ENCODE data around the gene PLEKHG2.
A peak's percentile ranks its signal among the peaks of the same experiment; 100 is the strongest.

The PLEKHG2 gene

GRCh38 chr19:39415111-39416046 lies 2.9 kb downstream of the PLEKHG2 start:
- Histone ChIP-seq H3K36me3 (ENCODE audit: control insufficient read depth in 2 of 2, insufficient read depth in 2 of 2, low read length in 2 of 2) (peaks cover 9 to 16% of the 10 kb centered on the region in 2 donors), H3K27ac (ENCODE audit: low read length) (peak overlapping the region; percentile 100), H3K27me3 (ENCODE audit: control insufficient read depth in 1 of 2, insufficient read depth in 2 of 2, low read length in 2 of 2) (no peaks in the 10 kb centered on the region), H3K9ac (ENCODE audit: low read length in 2 of 2) (peak overlapping the region; percentile 68 to 96), H3K4me3 (ENCODE audit: low read length in 2 of 2) (peak overlapping the region; percentile 93 to 96), H3K4me1 (ENCODE audit: control insufficient read depth, insufficient read depth, low read length) (peaks cover 42% of the 10 kb centered on the region), H3K9me3 (ENCODE audit: control insufficient read depth in 2 of 2, low read length in 2 of 2) (no peaks in the 10 kb centered on the region)

GRCh38 chr19:39416152-39417120 lies 4.0 kb downstream of the PLEKHG2 start:
- Histone ChIP-seq H3K36me3 (ENCODE audit: control insufficient read depth in 2 of 2, insufficient read depth in 2 of 2, low read length in 2 of 2) (peaks cover 10 to 23% of the 10 kb centered on the region in 2 donors), H3K27ac (ENCODE audit: low read length) (peak overlapping the region; percentile 100), H3K27me3 (ENCODE audit: control insufficient read depth in 1 of 2, insufficient read depth in 2 of 2, low read length in 2 of 2) (no peaks in the 10 kb centered on the region), H3K4me1 (ENCODE audit: control insufficient read depth, insufficient read depth, low read length) (peaks cover 31% of the 10 kb centered on the region), H3K9me3 (ENCODE audit: control insufficient read depth in 2 of 2, low read length in 2 of 2) (no peaks in the 10 kb centered on the region), H3K9ac (ENCODE audit: low read length in 2 of 2) (peak overlapping the region in 1 of 2 donors; percentile 42), H3K4me3 (ENCODE audit: low read length in 2 of 2) (no peak overlapping the region)

- peaks cover 10 to 27% of the 10 kb centered on the region in 2 donors for H3K36me3 ChIP-seq (ENCODE audit: control insufficient read depth in 2 of 2, insufficient read depth in 2 of 2, low read length in 2 of 2)
- no peaks in the 10 kb centered on the region for H3K27me3 ChIP-seq (ENCODE audit: control insufficient read depth in 1 of 2, insufficient read depth in 2 of 2, low read length in 2 of 2)
- peaks cover 30% of the 10 kb centered on the region for H3K4me1 ChIP-seq (ENCODE audit: control insufficient read depth, insufficient read depth, low read length)
- H3K9ac ChIP-seq (ENCODE audit: low read length in 2 of 2): no peak overlapping the region
- no peak overlapping the region for H3K27ac ChIP-seq (ENCODE audit: low read length)
- no peak overlapping the region for H3K4me3 ChIP-seq (ENCODE audit: low read length in 2 of 2)
- no peaks in the 10 kb centered on the region for H3K9me3 ChIP-seq (ENCODE audit: control insufficient read depth in 2 of 2, low read length in 2 of 2)
Measured at GRCh38 chr19:39417463-39418181, 5.2 kb downstream of the PLEKHG2 start.

- Histone ChIP-seq H3K9me3 (ENCODE audit: control insufficient read depth in 2 of 2, low read length in 2 of 2) (no peaks in the 10 kb centered on the region), H3K36me3 (ENCODE audit: control insufficient read depth in 2 of 2, insufficient read depth in 2 of 2, low read length in 2 of 2) (peaks cover 13 to 36% of the 10 kb centered on the region in 2 donors), H3K4me3 (ENCODE audit: low read length in 2 of 2) (no peak overlapping the region), H3K4me1 (ENCODE audit: control insufficient read depth, insufficient read depth, low read length) (peaks cover 21% of the 10 kb centered on the region), H3K9ac (ENCODE audit: low read length in 2 of 2) (no peak overlapping the region), H3K27me3 (ENCODE audit: control insufficient read depth in 1 of 2, insufficient read depth in 2 of 2, low read length in 2 of 2) (no peaks in the 10 kb centered on the region), H3K27ac (ENCODE audit: low read length) (no peak overlapping the region)
Measured at GRCh38 chr19:39419003-39419402, 6.5 kb downstream of the PLEKHG2 start.

- Histone ChIP-seq H3K27me3 (ENCODE audit: control insufficient read depth in 1 of 2, insufficient read depth in 2 of 2, low read length in 2 of 2) (no peaks in the 10 kb centered on the region), H3K36me3 (ENCODE audit: control insufficient read depth in 2 of 2, insufficient read depth in 2 of 2, low read length in 2 of 2) (peaks cover 13 to 40% of the 10 kb centered on the region in 2 donors), H3K4me1 (ENCODE audit: control insufficient read depth, insufficient read depth, low read length) (peaks cover 3% of the 10 kb centered on the region), H3K9ac (ENCODE audit: low read length in 2 of 2) (no peak overlapping the region), H3K4me3 (ENCODE audit: low read length in 2 of 2) (no peak overlapping the region), H3K27ac (ENCODE audit: low read length) (no peak overlapping the region), H3K9me3 (ENCODE audit: control insufficient read depth in 2 of 2, low read length in 2 of 2) (no peaks in the 10 kb centered on the region)
Measured at GRCh38 chr19:39420769-39421168, 8.3 kb downstream of the PLEKHG2 start.

GRCh38 chr19:39422020-39422419 lies 9.6 kb downstream of the PLEKHG2 start:
- Histone ChIP-seq H3K27ac (ENCODE audit: low read length) (no peak overlapping the region), H3K27me3 (ENCODE audit: control insufficient read depth in 1 of 2, insufficient read depth in 2 of 2, low read length in 2 of 2) (no peaks in the 10 kb centered on the region), H3K9ac (ENCODE audit: low read length in 2 of 2) (no peak overlapping the region), H3K4me3 (ENCODE audit: low read length in 2 of 2) (no peak overlapping the region), H3K9me3 (ENCODE audit: control insufficient read depth in 2 of 2, low read length in 2 of 2) (no peaks in the 10 kb centered on the region), H3K4me1 (ENCODE audit: control insufficient read depth, insufficient read depth, low read length) (no peaks in the 10 kb centered on the region), H3K36me3 (ENCODE audit: control insufficient read depth in 2 of 2, insufficient read depth in 2 of 2, low read length in 2 of 2) (peaks cover 13 to 37% of the 10 kb centered on the region in 2 donors)

- Histone ChIP-seq H3K36me3 (ENCODE audit: control insufficient read depth in 2 of 2, insufficient read depth in 2 of 2, low read length in 2 of 2) (peaks cover 13 to 34% of the 10 kb centered on the region in 2 donors), H3K27ac (ENCODE audit: low read length) (no peak overlapping the region), H3K9me3 (ENCODE audit: control insufficient read depth in 2 of 2, low read length in 2 of 2) (no peaks in the 10 kb centered on the region), H3K27me3 (ENCODE audit: control insufficient read depth in 1 of 2, insufficient read depth in 2 of 2, low read length in 2 of 2) (no peaks in the 10 kb centered on the region), H3K9ac (ENCODE audit: low read length in 2 of 2) (no peak overlapping the region), H3K4me3 (ENCODE audit: low read length in 2 of 2) (no peak overlapping the region), H3K4me1 (ENCODE audit: control insufficient read depth, insufficient read depth, low read length) (peaks cover 8% of the 10 kb centered on the region)
Measured at GRCh38 chr19:39423258-39424086, 11.0 kb downstream of the PLEKHG2 start.

GRCh38 chr19:39424934-39425333 lies 12.5 kb downstream of the PLEKHG2 start:
- Histone ChIP-seq H3K27me3 (ENCODE audit: control insufficient read depth in 1 of 2, insufficient read depth in 2 of 2, low read length in 2 of 2) (no peaks in the 10 kb centered on the region), H3K36me3 (ENCODE audit: control insufficient read depth in 2 of 2, insufficient read depth in 2 of 2, low read length in 2 of 2) (peaks cover 6 to 26% of the 10 kb centered on the region in 2 donors), H3K9ac (ENCODE audit: low read length in 2 of 2) (no peak overlapping the region), H3K4me3 (ENCODE audit: low read length in 2 of 2) (no peak overlapping the region), H3K27ac (ENCODE audit: low read length) (no peak overlapping the region), H3K9me3 (ENCODE audit: control insufficient read depth in 2 of 2, low read length in 2 of 2) (no peaks in the 10 kb centered on the region), H3K4me1 (ENCODE audit: control insufficient read depth, insufficient read depth, low read length) (peaks cover 16% of the 10 kb centered on the region)

- Histone ChIP-seq H3K9ac (ENCODE audit: low read length in 2 of 2) (no peak overlapping the region), H3K4me3 (ENCODE audit: low read length in 2 of 2) (no peak overlapping the region), H3K27me3 (ENCODE audit: control insufficient read depth in 1 of 2, insufficient read depth in 2 of 2, low read length in 2 of 2) (no peaks in the 10 kb centered on the region), H3K4me1 (ENCODE audit: control insufficient read depth, insufficient read depth, low read length) (peaks cover 19% of the 10 kb centered on the region), H3K27ac (ENCODE audit: low read length) (no peak overlapping the region), H3K9me3 (ENCODE audit: control insufficient read depth in 2 of 2, low read length in 2 of 2) (no peaks in the 10 kb centered on the region), H3K36me3 (ENCODE audit: control insufficient read depth in 2 of 2, insufficient read depth in 2 of 2, low read length in 2 of 2) (peaks cover 5 to 22% of the 10 kb centered on the region in 2 donors)
Measured at GRCh38 chr19:39425744-39426143, 13.3 kb downstream of the PLEKHG2 start.

Measured in stomach smooth muscle (tissue), 2 donors.